ENCODE data around the gene ABCD1. TPM values are rescaled to one million over a fixed set of nuclear protein-coding genes. Genes with fewer than 3 reads are reported as not detected.
A peak's percentile ranks its signal among the peaks of the same experiment; 100 is the strongest.

Gene ABCD1
- total RNA-seq, 4 donors from 2014 or later = 1.8 to 5.0 (median 3.5) TPM

GRCh38 chrX:153700376-153700945 is 24.2 kb upstream of the ABCD1 start:
- peaks cover 0 to 75% (median 20%) of the 10 kb centered on the region in 3 donors for H3K4me1 ChIP-seq
- no peak for DNase-seq
- WGBS, 2 donors = 48 to 67% methylated on average over 6 to 9 of the region's 15 CpGs
- H3K27ac ChIP-seq = peak overlapping the region; percentile 39 to 68 (median 56)
- H3K9me3 ChIP-seq = no peaks in the 10 kb centered on the region
- intact Hi-C loops (cut with DNase I) = no loop called here
- H3K27me3 ChIP-seq = no peaks in the 10 kb centered on the region
- TF ChIP-seq CTCF (IDR thresholded peaks at IDR 0.05) (no peak), POLR2A (IDR thresholded peaks at IDR 0.05) (no peak)
- H3K4me3 ChIP-seq = no peak overlapping the region
- H3K36me3 ChIP-seq = peaks cover 0 to 65% (median 0%) of the 10 kb centered on the region in 3 donors

- TF ChIP-seq POLR2A (IDR thresholded peaks at IDR 0.05) (no peak), CTCF (IDR thresholded peaks at IDR 0.05) (no peak)
- Histone ChIP-seq H3K4me1 (peaks cover 0 to 80% (median 21%) of the 10 kb centered on the region in 3 donors), H3K4me3 (no peak overlapping the region), H3K27ac (peak overlapping the region; percentile 39 to 68 (median 56)), H3K27me3 (no peaks in the 10 kb centered on the region), H3K36me3 (peaks cover 0 to 65% (median 0%) of the 10 kb centered on the region in 3 donors), H3K9me3 (no peaks in the 10 kb centered on the region)
- no peak for DNase-seq
- intact Hi-C loops (cut with DNase I) = no loop called here
- WGBS, 2 donors = no CpG with 5 or more reads among the region's 6 CpGs
Observed at GRCh38 chrX:153700967-153701366, 23.7 kb upstream of the ABCD1 start.

GRCh38 chrX:153701706-153702105 is 22.9 kb upstream of the ABCD1 start:
- no peaks in the 10 kb centered on the region for H3K27me3 ChIP-seq
- H3K27ac ChIP-seq = no peak overlapping the region
- TF ChIP-seq POLR2A (IDR thresholded peaks at IDR 0.05) (no peak), CTCF (IDR thresholded peaks at IDR 0.05) (no peak)
- 60% methylated on average over 2 of the region's 12 CpGs; no CpG with 5 or more reads in 1 of the 2 donors for WGBS, 2 donors
- DNase-seq = no peak
- H3K4me3 ChIP-seq = no peak overlapping the region
- H3K4me1 ChIP-seq = peaks cover under 1 to 87% (median 21%) of the 10 kb centered on the region in 3 donors
- intact Hi-C loops (cut with DNase I) = no loop called here
- H3K9me3 ChIP-seq = no peaks in the 10 kb centered on the region
- peaks cover 0 to 59% (median 0%) of the 10 kb centered on the region in 3 donors for H3K36me3 ChIP-seq

GRCh38 chrX:153702336-153703035 is 22.2 kb upstream of the ABCD1 start:
- Histone ChIP-seq H3K27me3 (no peaks in the 10 kb centered on the region), H3K36me3 (peaks cover 0 to 61% (median 0%) of the 10 kb centered on the region in 3 donors), H3K27ac (peak overlapping the region in 2 of 4 donors; percentile 65 to 71), H3K4me1 (peaks cover 4 to 93% (median 21%) of the 10 kb centered on the region in 3 donors), H3K4me3 (no peak overlapping the region), H3K9me3 (no peaks in the 10 kb centered on the region)
- DNase-seq = no peak
- 69 to 72% methylated on average over 8 to 11 of the region's 23 CpGs for WGBS, 2 donors
- TF ChIP-seq POLR2A (IDR thresholded peaks at IDR 0.05) (no peak), CTCF (IDR thresholded peaks at IDR 0.05) (no peak)
- intact Hi-C loops (cut with DNase I) = no loop called here

GRCh38 chrX:153703036-153703370 is 21.7 kb upstream of the ABCD1 start:
- Histone ChIP-seq H3K27ac (peak overlapping the region; percentile 44 to 71 (median 64)), H3K4me1 (peaks cover 4 to 95% (median 21%) of the 10 kb centered on the region in 3 donors), H3K4me3 (no peak overlapping the region), H3K36me3 (peaks cover 0 to 60% (median 0%) of the 10 kb centered on the region in 3 donors), H3K9me3 (no peaks in the 10 kb centered on the region), H3K27me3 (no peaks in the 10 kb centered on the region)
- intact Hi-C loops (cut with DNase I) = no loop called here
- 100% methylated on average over 1 of the region's 16 CpGs; no CpG with 5 or more reads in 1 of the 2 donors for WGBS, 2 donors
- no peak for DNase-seq
- TF ChIP-seq POLR2A (IDR thresholded peaks at IDR 0.05) (no peak), CTCF (IDR thresholded peaks at IDR 0.05) (no peak)
